HFFc6 (cell line): ENCODE data around the gene DDX4. TPM values are rescaled to one million over a fixed set of nuclear protein-coding genes. Genes with fewer than 3 reads are reported as not detected.

ENCODE experiments used
- DNase-seq: peaks from one replicate; pipeline ENCODE4 v3.0.0-alpha.2; 2018
- H3K27ac Mint-ChIP-seq: 2 replicates; pipeline ENCODE4 v1.8.0; 2020; ENCODE audit warnings: mild to moderate bottlenecking, mixed read lengths
- H3K27me3 Mint-ChIP-seq: 2 replicates; pipeline ENCODE4 v1.8.0; 2021; ENCODE audit warnings: mild to moderate bottlenecking, moderate library complexity, mixed read lengths; ENCODE audit not compliant: insufficient read depth
- H3K36me3 Mint-ChIP-seq: 2 replicates; pipeline ENCODE4 v1.8.0; 2021; ENCODE audit warnings: low read depth, mixed read lengths
- H3K4me1 Mint-ChIP-seq: 2 replicates; pipeline ENCODE4 v1.8.0; 2020; ENCODE audit warnings: low read depth, mixed read lengths
- H3K4me3 Mint-ChIP-seq: 2 replicates; pipeline ENCODE4 v1.8.0; 2020; ENCODE audit warnings: mild to moderate bottlenecking, moderate library complexity, mixed read lengths
- H3K9me3 Mint-ChIP-seq: 2 replicates; pipeline ENCODE4 v1.8.0; 2020; ENCODE audit warnings: mild to moderate bottlenecking, mixed read lengths
- CTCF ChIP-seq: fragments of 200-600 bp; sonication (generic); IDR thresholded peaks from 2 replicates; pipeline ENCODE4 v1.5.0; 2021; ENCODE audit warnings: antibody characterized with exemption, mild to moderate bottlenecking
- total RNA-seq, 6 experiments: library from RNA; stranded (reverse); fragmentation: NEBNext Ultra II Directional; extraction: Animal tissue kit (Norgen Biotek cat#: 25700); gene quantifications; 2 replicates in 1 of 6; 3 replicates in 5 of 6; pipeline ENCODE4 v1.2.3, GENCODE V29; 2021

DDX4 gene
- total RNA-seq, 6 experiments from 2014 or later, result not detected

- no peak overlapping the region for H3K4me3 Mint-ChIP-seq
- H3K9me3 Mint-ChIP-seq, result peaks cover 7% of the 10 kb centered on the region; the same call in 1 of the 2 replicates
- H3K4me1 Mint-ChIP-seq, result no peaks in the 10 kb centered on the region
- DNase-seq, result no peak
- H3K27ac Mint-ChIP-seq, result no peak overlapping the region
- no peak for TF ChIP-seq CTCF
- no peaks in the 10 kb centered on the region for H3K36me3 Mint-ChIP-seq
- peaks cover 31% of the 10 kb centered on the region for H3K27me3 Mint-ChIP-seq
These were observed 94.6 kb downstream of the DDX4 start for GRCh38 chr5:55832446-55832845.

GRCh38 chr5:55836191-55836590 is 98.3 kb downstream of the DDX4 start:
- Mint-ChIP-seq H3K4me1 (no peaks in the 10 kb centered on the region), H3K27ac (no peak overlapping the region), H3K27me3 (peaks cover 23% of the 10 kb centered on the region), H3K9me3 (peaks cover 7% of the 10 kb centered on the region; the same call in 1 of the 2 replicates), H3K4me3 (no peak overlapping the region), H3K36me3 (no peaks in the 10 kb centered on the region)
- TF ChIP-seq CTCF, result no peak
- no peak for DNase-seq

GRCh38 chr5:55841976-55842375 is 104.1 kb downstream of the DDX4 start:
- Mint-ChIP-seq H3K27ac (no peak overlapping the region), H3K9me3 (no peaks in the 10 kb centered on the region), H3K4me3 (no peak overlapping the region), H3K36me3 (peaks cover 5% of the 10 kb centered on the region; the same call in 1 of the 2 replicates), H3K27me3 (peaks cover 15% of the 10 kb centered on the region), H3K4me1 (no peaks in the 10 kb centered on the region)
- TF ChIP-seq CTCF, result no peak
- DNase-seq, result no peak

GRCh38 chr5:55847837-55848236 is 110.0 kb downstream of the DDX4 start:
- no peak overlapping the region for H3K4me3 Mint-ChIP-seq
- H3K27ac Mint-ChIP-seq, result no peak overlapping the region
- TF ChIP-seq CTCF, result no peak
- H3K27me3 Mint-ChIP-seq, result peaks cover 5% of the 10 kb centered on the region; the same call in 1 of the 2 replicates
- H3K4me1 Mint-ChIP-seq, result peaks cover 48% of the 10 kb centered on the region
- H3K36me3 Mint-ChIP-seq, result peaks cover 5% of the 10 kb centered on the region; the same call in 1 of the 2 replicates
- DNase-seq, result peak; percentile 28
- H3K9me3 Mint-ChIP-seq, result no peaks in the 10 kb centered on the region

- no peak overlapping the region for H3K4me3 Mint-ChIP-seq
These were observed 110.9 kb downstream of the DDX4 start for GRCh38 chr5:55848783-55849182.

More at GRCh38 chr5:55848783-55849182, 110.9 kb downstream of the DDX4 start:
- no peak overlapping the region for H3K27ac Mint-ChIP-seq
- H3K4me1 Mint-ChIP-seq, result peaks cover 58% of the 10 kb centered on the region
- peaks cover 5% of the 10 kb centered on the region; the same call in 1 of the 2 replicates for H3K27me3 Mint-ChIP-seq
- no peak for DNase-seq
- no peak for TF ChIP-seq CTCF
- no peaks in the 10 kb centered on the region for H3K9me3 Mint-ChIP-seq
- H3K36me3 Mint-ChIP-seq, result peaks cover 5% of the 10 kb centered on the region; the same call in 1 of the 2 replicates
